GM18861 (cell line): ENCODE results near the gene ACOD1.
"Not testable (repeated sequence)": the region's sequence is repeated elsewhere in the genome, so short reads cannot be mapped to it uniquely, and the experiment has no call there.

Experiments used
- ATAC-seq: cut with Tn5 transposase; IDR thresholded peaks from one replicate; pipeline ENCODE4 v1.9.1; 2021; ENCODE audit not compliant: unreplicated experiment

The ACOD1 gene

DNA sequence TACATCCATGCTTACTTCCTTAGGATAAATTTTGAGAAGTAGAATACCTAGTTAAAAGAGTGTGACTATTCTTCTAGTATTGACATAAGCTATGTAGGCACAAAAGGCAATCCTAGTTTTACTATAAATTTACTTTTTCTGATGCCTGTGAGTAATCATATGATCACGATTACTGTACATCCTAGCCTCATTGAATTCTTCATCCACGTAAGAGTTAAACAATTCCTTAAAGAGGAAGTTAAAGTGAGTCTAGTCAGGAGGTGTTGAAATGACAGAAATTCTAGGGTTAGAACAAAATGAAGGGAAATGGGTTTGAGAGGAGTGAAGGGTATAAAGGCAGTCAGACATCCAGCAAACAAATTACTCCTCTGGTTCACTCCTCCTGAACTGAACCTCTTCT is at the start of gene ACOD1:
TSS of gene ACOD1 (plus strand) at position 363 of the 400 bp plus-strand sequence. CDS start 48 bp downstream, outside the sequence.
- no peak for ATAC-seq

DNA sequence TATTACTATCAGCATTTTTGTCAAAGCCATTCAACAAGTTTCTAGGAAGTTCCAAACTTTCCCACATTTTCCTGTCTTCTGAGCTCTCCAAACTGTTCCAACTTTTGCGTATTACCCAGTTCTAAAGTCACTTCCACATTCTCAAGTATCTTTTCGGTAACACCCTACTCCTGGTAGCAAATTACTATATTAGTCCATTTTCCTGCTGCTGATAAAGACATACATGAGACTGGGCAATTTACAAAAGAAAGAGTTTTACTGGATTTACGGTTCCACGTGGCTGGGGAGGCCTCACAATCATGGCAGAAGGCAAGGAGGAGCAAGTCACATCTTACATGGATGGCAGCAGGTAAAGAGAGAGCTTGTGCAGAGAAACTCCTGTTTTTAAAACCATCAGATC is 49.2 kb upstream of the ACOD1 start:
- not testable (repeated sequence) for ATAC-seq

DNA sequence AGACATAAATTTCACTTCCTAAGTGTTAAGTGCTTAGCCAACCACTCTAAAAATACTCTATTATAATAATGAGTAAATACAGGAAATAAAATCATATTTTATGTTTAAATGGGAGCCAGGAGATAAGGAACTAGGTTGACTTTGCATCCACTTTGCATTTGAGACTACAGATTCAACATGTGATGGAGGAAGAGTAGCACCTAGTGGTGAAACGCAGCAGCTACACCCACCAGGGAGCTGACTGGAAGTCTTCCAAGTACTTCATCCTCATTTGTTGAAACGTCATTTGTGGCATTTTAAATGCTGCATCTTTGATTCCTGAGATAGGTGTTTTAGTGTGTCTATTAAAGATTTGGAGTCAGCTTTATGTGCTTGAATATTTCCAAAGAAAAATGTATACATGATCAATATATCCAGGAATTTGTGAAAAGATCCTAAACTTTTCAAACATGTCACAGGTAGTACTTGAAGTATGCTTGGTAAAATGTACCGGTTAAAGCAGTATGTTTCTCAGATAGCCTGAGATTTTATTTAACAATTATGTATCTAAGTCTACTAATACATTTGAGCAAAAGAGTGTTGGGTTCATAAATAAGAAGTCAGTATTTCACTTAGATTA is 44.7 kb upstream of the ACOD1 start:
- ATAC-seq, result peak; percentile 97

DNA sequence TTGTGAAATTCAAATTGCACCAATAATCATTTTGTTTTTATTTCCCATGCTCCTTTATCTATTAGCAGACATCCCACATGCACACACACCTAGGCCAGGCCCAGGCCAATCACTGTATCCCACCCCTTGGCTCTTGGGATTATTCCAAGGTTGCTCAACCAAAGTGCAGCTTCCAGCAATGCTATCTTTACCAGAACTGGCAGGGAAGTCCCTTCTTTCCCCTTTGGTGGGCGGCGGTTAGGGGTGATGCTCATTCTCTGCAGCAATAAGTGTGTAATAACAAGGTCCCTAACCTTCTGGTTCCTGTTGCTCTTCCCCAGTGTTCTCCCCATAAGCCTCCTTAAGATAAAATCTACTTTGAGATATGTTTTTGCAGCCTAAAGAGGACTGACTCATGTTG is 43.8 kb upstream of the ACOD1 start:
- ATAC-seq, result no peak

DNA sequence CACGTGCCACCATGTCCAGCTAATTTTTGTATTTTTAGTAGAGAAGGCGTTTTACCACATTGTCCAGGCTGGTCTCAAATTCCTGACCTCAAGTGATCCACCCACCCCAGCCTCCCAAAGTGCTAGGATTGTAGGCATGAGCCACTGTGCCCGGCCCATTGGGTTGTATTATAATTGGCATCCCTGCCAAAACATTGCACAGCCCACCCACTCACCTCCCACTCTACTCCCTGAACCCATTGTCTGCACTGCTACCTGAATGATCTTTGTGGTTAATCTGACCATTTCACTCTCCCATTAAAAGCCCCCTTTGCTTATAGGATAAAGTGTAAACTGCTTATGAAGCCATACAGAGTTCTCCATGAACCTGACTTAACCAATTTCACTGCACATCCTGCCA is 35.8 kb upstream of the ACOD1 start:
- no peak for ATAC-seq

DNA sequence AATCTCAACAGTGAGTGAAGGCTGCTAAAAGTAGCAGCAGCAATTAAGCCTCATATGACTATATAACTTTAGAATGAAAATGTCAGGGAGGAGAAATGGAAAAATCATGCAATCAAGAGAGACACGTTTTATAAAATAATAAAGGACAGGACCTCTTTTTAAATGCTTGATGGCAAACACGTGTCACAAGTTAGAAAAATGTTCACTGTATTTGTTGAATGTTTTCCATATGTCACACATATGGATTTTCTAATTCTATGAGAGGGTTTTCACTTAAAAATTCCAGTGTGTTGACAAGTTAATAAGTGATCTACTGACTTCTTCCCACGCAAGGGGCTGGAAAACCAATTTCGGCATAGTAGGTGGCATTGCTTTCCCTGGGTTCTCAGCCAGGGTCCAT is 34.4 kb upstream of the ACOD1 start:
- ATAC-seq, result no peak

DNA sequence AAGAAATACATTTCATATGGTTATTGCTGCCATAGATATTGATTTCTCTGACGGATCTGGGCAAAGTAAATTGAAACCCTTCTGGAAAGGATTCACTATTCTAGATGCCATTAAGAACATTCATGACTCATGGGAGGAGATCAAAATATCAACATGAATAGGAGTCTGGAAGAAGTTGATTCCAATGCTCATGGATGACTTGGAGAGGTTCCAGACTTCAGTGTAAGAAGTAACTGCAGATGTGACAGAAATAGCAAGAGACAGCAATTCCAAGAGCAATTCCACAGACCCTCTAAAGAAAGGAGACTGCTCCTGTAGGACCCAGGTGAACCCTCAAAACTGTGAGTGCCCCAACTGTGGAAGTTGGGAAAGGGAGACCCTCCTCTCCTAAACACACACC is 31.2 kb upstream of the ACOD1 start:
- ATAC-seq, result no peak

DNA sequence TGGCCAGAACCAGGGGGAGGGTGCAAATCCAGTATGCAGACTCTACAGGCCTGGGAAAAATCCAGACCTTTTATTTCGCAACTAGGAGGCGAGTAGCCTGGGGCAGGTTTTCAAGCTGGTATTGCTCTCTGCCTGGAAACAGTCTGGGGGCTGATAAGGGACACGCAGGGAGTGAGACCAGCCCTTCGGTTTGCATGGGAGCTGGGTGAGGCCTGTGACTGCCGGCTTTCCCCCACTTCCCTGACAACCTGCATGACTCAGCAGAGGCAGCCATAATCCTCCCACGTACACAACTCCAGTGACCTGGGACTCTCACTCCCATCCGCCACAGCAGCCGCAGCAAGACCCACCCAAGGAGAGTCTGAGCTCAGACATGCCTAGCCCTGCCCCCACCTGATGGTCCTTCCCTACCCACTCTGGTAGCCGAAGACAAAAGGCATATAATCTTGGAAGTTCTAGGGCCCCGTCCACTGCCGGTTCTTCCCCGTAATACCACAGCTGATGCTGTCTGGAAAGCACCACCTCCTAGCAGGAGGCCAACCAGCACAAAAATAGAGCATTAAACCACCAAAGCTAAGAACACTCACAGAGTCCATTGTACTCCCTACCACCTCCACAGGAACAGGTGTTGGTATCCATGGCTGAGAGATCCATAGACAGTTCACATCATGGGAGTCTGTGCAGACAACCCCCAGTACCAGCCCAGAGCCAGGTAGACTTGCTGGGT is 30.4 kb upstream of the ACOD1 start:
- not testable (repeated sequence) for ATAC-seq

DNA sequence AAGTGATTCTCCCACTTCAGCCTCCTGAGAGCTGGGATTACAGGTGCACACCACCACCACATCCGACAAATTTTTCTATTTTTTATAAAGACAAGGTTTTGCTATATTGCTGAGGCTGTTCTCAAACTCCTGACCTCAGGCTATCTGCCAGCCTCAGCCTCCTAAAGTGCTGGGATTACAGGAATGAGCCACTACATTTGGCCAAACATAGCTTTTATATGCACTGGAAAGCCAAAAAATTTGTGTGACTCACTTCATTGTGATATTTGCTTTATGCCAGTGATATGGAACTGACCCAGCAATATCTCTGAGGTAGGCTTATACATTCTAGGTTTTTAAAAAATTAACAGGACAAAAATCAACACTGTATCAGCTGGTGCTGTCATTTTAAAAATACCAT is 26.8 kb upstream of the ACOD1 start:
- ATAC-seq, result no peak

DNA sequence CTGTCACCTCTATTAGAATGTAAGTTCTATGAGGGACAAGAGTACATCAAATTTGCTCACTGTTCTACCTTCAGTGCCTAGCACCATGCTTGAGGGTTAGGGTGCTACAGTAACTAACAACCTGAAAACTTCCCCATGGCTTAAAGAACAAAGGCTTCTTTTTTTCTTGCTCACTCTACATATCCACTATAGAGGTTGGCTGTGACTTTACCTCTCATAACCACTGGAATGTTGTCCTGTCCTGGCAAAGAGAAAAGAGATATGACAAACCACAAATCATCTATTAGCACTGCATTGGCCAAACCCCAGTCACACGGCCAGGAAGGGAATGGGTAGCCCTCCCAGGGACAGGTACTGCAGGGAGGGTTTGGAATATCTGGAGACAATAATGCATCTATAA is 23.2 kb upstream of the ACOD1 start:
- ATAC-seq, result no peak

DNA sequence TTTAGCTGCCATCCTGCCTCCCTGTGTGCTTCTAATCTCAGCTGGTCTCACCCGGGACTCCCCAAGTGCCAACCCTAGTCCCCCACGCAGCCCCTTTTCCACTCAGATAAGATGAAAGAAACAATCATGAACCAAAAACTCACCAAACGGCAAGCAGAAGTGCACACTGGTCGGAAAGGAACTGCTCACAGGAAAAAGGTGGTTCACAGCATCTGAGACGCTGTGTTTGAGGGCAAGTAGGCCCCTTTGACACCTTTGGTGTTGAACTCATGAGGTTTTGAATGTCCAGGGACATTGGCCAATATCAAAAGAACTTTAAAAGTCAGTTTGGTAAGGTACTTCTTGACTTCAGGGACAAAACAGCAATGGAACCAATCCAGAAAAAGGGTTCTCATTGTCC is 20.4 kb upstream of the ACOD1 start:
- ATAC-seq, result no peak

DNA sequence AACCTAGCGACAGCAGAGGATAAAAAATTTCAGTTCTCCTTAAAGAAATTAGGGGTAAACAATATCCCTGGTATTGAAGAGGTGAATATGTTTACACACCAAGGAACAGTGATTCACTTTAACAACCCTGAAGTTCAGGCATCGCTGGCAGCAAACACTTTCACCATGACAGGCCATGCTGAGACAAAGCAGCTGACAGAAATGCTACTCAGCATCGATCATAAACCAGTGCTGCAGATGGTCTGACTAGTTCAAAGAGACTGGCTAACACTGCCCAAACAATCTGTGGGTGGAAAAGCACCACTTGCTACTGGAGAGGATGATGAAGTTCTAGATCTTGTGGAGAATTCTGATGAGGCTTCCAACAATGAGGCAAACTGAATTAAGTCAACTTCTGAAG is 19.9 kb upstream of the ACOD1 start:
- ATAC-seq, result no peak

DNA sequence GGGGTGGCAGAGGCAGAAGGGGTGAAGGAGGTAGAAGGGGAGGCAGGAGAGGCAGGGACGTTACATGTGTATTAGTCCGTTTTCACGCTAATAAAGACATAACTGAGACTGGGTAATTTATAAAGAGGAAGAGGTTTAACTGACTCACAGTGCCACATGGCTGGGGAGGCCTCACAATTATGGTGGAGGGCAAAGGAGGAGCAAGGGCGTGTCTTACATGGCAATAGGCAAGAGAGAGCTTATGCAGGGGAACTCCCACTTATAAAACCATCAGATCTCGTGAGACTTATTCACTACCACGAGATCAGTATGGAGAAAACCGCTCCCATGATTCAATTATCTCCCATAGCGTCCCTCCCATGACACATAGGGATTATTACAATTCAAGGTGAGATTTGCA is 19.0 kb upstream of the ACOD1 start:
- ATAC-seq, result no peak

DNA sequence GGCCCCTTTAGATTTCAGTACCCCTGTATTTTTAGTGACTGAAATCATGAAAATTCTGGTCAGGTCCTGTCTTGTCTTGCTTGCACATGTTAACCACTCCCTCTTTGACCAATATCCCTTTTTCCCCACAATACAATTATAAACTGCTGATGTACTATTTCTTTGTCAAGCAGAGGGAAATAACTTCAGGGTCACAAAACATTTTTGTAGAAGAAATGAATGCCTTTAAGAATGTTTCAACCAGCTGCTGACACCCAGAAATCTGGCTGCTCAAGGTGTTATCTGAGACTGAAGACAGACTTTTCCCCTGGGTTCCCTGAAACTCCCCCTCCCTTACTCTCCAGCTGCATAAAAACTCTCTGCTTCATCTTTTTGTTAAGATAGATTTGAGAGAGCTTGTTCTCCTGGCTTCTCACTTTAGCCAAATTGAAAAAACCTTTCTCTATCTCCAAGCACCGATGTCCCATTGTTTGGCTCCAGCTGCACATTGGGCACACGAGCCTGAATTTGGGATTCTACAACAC is 18.4 kb upstream of the ACOD1 start:
- ATAC-seq, result no peak

DNA sequence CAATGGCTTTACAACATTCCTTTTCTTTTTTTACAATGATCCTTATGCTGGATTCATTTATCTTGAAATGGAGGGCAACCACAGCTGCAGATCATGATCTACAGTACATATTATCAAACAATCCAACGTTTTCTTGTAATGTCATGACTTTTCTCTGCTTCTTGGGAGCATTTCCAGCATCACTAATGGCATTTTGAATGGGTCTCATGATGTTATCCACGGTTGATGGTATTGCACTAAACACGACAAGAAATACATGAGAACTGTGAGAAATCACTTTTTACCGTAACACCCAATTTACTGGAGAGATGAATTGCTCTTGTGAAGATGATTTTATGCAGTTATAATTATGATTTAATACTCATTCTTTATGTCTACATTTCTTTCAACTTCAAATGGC is 16.2 kb upstream of the ACOD1 start:
- no peak for ATAC-seq

DNA sequence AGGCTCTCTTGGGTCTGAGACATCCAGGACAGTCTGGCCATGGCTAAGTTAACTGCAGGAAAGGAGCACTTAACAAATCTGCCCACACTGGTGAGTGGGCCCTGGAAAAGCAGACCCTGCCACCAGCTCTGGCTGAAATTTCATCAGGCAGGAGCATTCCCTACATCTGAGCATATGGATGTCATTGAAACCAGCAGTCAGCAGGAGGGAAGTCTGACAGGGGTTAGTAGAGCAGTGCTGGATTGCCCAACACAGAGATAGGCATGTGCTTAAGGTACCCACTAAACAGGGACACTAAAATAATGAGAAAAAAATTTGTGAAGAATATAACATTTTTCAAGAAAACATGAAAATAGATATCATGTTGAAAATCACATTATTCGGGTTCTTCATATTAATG is 13.6 kb upstream of the ACOD1 start:
- no peak for ATAC-seq

DNA sequence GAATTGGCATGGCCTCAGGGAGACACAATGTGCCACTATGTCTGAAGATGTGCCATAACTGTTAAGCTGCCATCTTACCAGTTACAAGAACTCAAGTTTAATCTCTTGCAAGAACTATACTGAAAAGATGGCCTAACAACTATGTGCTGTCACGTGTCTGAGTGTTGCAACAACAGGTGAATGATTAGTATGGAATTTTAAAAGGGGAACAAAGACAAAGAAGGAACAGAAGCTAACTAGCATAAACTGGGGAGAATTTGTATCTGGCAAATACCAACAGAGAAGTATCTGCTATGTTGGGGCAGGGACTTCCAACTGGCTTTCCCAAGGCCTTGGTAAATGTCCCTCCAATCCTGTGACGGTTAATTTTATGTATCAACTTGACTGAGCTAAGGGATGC is 11.5 kb upstream of the ACOD1 start:
- ATAC-seq, result no peak

DNA sequence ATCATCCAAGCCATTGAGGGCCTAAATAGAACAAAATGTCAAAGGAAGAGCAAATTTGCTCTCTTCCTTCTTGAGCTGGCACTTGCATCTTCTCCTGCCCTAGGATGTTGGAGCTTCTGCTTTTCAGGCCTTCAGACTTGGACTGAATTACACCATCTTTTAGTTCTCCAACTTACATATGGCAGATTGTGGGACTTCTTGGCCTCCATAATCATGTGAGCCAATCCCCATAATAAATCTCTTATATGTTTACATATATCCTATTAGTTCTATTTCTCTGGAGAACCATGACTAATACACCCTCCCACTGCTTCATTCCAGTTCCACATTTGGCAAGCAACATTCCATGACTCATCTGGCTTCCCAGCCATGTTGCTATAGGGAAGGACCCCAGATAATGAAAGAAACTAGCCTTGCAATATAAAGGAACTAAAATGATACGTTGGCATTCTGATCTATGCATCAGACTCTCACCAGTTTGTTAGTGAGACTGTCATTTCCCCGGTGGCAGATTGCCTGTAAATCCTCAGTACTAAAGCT is 11.0 kb upstream of the ACOD1 start:
- no peak for ATAC-seq

DNA sequence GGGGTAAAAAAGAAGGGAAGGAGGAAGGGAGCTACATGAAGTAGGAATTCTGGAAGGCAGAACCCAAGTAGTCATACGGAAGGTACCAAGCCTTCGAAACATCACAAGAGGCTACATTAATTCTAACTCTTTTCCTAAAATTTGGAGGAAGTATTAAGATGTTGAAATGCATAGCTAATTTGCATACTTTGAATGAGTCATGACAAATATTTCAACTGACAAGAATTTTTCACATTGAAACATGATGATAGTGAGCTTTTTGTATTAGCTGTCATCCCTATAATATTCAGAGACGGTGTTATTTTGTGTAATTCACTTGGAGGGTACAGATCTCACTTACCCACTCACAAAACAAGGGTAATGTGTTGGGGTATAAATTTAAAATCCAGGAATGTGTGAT is 9.1 kb upstream of the ACOD1 start:
- no peak for ATAC-seq

DNA sequence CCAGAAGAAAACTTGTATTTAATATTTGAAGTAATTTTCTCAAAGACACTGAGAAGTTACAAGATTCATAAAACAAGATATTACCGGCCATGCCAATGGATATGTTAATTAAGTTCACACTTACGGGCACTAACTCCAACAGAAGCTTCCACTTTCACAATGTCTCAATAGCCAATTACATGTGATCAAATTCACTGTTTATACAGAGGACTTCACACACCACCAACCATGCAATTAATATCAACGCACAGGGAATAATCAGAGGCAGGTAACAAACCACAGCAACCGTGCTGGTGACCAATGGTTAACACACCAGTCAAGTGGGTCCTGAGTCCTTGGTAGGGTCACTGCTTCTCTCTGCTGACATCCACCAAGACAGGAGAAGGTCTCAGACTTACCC is 5.9 kb upstream of the ACOD1 start:
- ATAC-seq, result peak; percentile 63

DNA sequence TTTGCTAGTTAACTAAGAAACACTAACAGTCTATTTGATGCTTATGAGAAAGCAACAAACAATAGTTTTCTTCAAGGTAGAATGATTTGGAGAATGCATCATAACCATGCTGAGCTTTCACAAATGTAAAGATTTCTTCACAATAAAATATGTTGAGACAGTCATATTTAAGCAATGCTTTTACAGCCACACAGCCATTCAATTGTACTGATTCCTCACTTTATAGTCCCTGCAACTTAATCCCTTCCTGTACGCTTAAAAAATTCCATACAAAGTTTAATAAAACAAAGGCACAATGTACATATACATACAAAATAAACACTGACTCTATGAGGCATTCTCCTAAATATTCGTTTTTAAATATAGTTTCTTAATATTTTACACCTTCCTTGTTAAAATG is 4.7 kb upstream of the ACOD1 start:
- no peak for ATAC-seq

DNA sequence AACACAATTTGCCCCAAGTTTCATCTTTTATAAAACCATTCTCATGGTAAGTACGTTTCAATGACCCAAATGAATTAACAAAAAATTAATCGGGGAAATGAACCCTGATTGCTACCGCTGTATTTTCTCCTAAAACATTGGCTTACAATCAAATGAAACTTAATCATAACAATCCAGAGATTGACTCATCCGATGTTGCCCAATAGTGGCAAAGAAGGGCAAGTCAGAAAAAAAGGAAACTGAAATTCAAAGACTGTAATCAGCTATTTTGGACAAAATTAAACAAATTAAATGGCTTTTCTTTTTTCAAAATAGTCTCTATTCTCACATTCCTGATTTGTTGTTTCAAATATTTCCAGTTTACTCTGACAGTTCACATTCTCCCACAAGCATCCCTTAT is 3.9 kb upstream of the ACOD1 start:
- no peak for ATAC-seq
